GM12878 (cell line): ENCODE results near the gene TMEM87A. TPM values are rescaled to one million over a fixed set of nuclear protein-coding genes. Genes with fewer than 3 reads are reported as not detected.

ENCODE experiments used
- ATAC-seq: fragments of 200-7000 bp; cut with Tn5 transposase; 3 replicates; pipeline ENCODE4 v1.9.1; 2020; ENCODE audit warnings: mild to moderate bottlenecking, moderate library complexity
- BruUV-seq: library from RNA; stranded (reverse); fragments of 400-500 nt; replicated peaks from 2 replicates; lab custom pipeline; 2021; lab: Mats Ljungman, UMichigan
- CTCF ChIA-PET: fragments of 300-600 bp; sonication (Branson Sonifier 250); formaldehyde crosslinking; extraction: SDS; loops from one replicate; lab custom pipeline; 2021; ENCODE audit warnings: inconsistent platforms; lab: Yijun Ruan, JAX
- POLR2A ChIA-PET: fragments of 350-600 bp; formaldehyde crosslinking; extraction: SDS; loops from one replicate; lab custom pipeline; 2021; ENCODE audit warnings: inconsistent platforms; lab: Charles Lee
- RAD21 ChIA-PET: fragments of 300-600 bp; sonication (Branson Sonifier 250); formaldehyde crosslinking; loops from one replicate; lab custom pipeline; 2023; ENCODE audit warnings: antibody characterized with exemption; ENCODE audit not compliant: unreplicated experiment; lab: Charles Lee
- SMC1A ChIA-PET: fragments of 300-600 bp; sonication (Branson Sonifier 250); formaldehyde crosslinking; loops from one replicate; lab custom pipeline; 2023; ENCODE audit not compliant: unreplicated experiment, uncharacterized antibody; lab: Charles Lee
- DNase-seq: peaks from one replicate; pipeline ENCODE4 v3.0.0-alpha.2; 2011; ENCODE audit warnings: low read depth, low spot score
- FAIRE-seq: peaks from 3 replicates; lab custom pipeline; 2011; peaks lifted over from hg19 to GRCh38; lab: Jason Lieb, UNC
- H2AFZ ChIP-seq: 2 replicates; pipeline ENCODE4 v1.6.0; 2011; ENCODE audit warnings: low read depth, low read length, control low read depth; ENCODE audit not compliant: control insufficient read depth
- H3K27ac ChIP-seq: 2 replicates; pipeline ENCODE4 v1.5.1; 2011; ENCODE audit warnings: control low read depth; ENCODE audit not compliant: control insufficient read depth, insufficient read depth
- H3K27me3 ChIP-seq, 2 experiments: replicated peaks in 1 of 2; 2 replicates each; pipeline versions ENCODE4 v1.6.0 to v1.6.1; 2011; ENCODE audit warnings: low read length in 1 of 2; ENCODE audit not compliant: control insufficient read depth in 2 of 2, insufficient read depth in 2 of 2
- H3K36me3 ChIP-seq, 2 experiments: 2 replicates each; pipeline ENCODE4 v1.5.1; 2011; ENCODE audit warnings: low read length in 1 of 2; ENCODE audit not compliant: control insufficient read depth in 2 of 2, insufficient read depth in 2 of 2
- H3K4me1 ChIP-seq: 2 replicates; pipeline ENCODE4 v1.6.1; 2011; ENCODE audit warnings: mild to moderate bottlenecking, low read length, moderate library complexity, mixed read lengths; ENCODE audit not compliant: control insufficient read depth, insufficient read depth
- H3K4me2 ChIP-seq: 2 replicates; pipeline ENCODE4 v1.6.0; 2011; ENCODE audit warnings: control low read depth; ENCODE audit not compliant: control insufficient read depth, insufficient read depth
- H3K4me3 ChIP-seq: fragments of 200-600 bp; sonication (generic); 2 replicates; pipeline ENCODE4 v1.5.1; 2016
- H3K79me2 ChIP-seq: 2 replicates; pipeline ENCODE4 v1.6.0; 2011; ENCODE audit warnings: low read length; ENCODE audit not compliant: control insufficient read depth, insufficient read depth
- H3K9ac ChIP-seq: 2 replicates; pipeline ENCODE4 v1.8.0; 2011; ENCODE audit warnings: low read length, control low read depth, mixed read lengths; ENCODE audit not compliant: control insufficient read depth, insufficient read depth
- H3K9me3 ChIP-seq: replicated peaks from 3 replicates; pipeline ENCODE4 v1.5.1; 2011; ENCODE audit warnings: mild to moderate bottlenecking, low read length; ENCODE audit not compliant: control insufficient read depth, insufficient read depth
- H4K20me1 ChIP-seq: 2 replicates; pipeline ENCODE4 v1.6.0; 2011; ENCODE audit not compliant: control insufficient read depth, insufficient read depth
- GATAD2B ChIP-seq: fragments of 450-650 bp; conservative IDR thresholded peaks from 2 replicates; pipeline ENCODE4 v1.6.1; 2017; ENCODE audit warnings: low read depth, mild to moderate bottlenecking, moderate library complexity
- KDM1A ChIP-seq: fragments of 200-600 bp; sonication (generic); IDR thresholded peaks from 2 replicates; pipeline ENCODE4 v1.6.1; 2016; ENCODE audit warnings: borderline replicate concordance
- LARP7 ChIP-seq: fragments of 450-650 bp; IDR thresholded peaks from 2 replicates; pipeline ENCODE4 v1.6.1; 2017; ENCODE audit warnings: mild to moderate bottlenecking
- NFIC ChIP-seq: IDR thresholded peaks from 2 replicates; pipeline ENCODE4 v1.6.1; 2012; ENCODE audit warnings: low read depth, mild to moderate bottlenecking, inconsistent platforms, low read length, moderate library complexity
- NFYB ChIP-seq: IDR thresholded peaks from 2 replicates; pipeline ENCODE4 v1.6.1; 2011; ENCODE audit warnings: low read depth, mild to moderate bottlenecking, low read length, improper control_type of control experiment, moderate library complexity; ENCODE audit not compliant: insufficient read depth
- POU2F2 ChIP-seq: IDR thresholded peaks from 3 replicates; pipeline ENCODE4 v1.6.1; 2011; ENCODE audit warnings: low read depth, mild to moderate bottlenecking, low read length, borderline replicate concordance
- WGBS: methylation state at CpG from one replicate; pipeline ENCODE4 v1.1.6; 2016; ENCODE audit warnings: low lambda C conversion rate; ENCODE audit not compliant: insufficient replicate concordance, insufficient coverage; ENCODE audit errors: missing lambda C conversion rate; 5-methylcytosine and 5-hydroxymethylcytosine counted together
- in situ Hi-C: fragments of 300-500 bp; cut with MboI; formaldehyde crosslinking; loops from 9 replicates; pipeline ENCODE4 v1.14.3; 2018; ENCODE audit warnings: mixed read lengths
- intact Hi-C: fragments of 100-400 bp; cut with micrococcal nuclease; formaldehyde crosslinking; loops from one replicate; pipeline ENCODE4 v1.14.2; 2022; ENCODE audit not compliant: unreplicated experiment
- polyA plus RNA-seq, 11 experiments: library from polyadenylated mRNA; depleted of rRNA in 4 of 11; unstranded in 6 of 11; stranded (reverse) in 5 of 11; fragments of >200 nt; fragmentation: Nextera tagmentation in 4 of 11; fragmentation: Illumina TruSeq in 1 of 11; extraction: Ambion mirVana in 4 of 11; extraction: Trizol in 1 of 11; gene quantifications; 1 replicate in 1 of 11; 2 replicates in 10 of 11; pipeline versions ENCODE4 v1.2.1 to v1.2.3, GENCODE V29; 2011 to 2016; ENCODE audit warnings: inconsistent platforms in 2 of 11, missing spikeins in 2 of 11, low read depth in 1 of 11
- total RNA-seq, 4 experiments: library from RNA; depleted of rRNA in 3 of 4; stranded (reverse); fragments of >200 nt in 3 of 4; fragmentation: Illumina TruSeq in 1 of 4; extraction: Trizol in 1 of 4; gene quantifications; 2 replicates each; pipeline versions ENCODE4 v1.2.1 to v1.2.3, GENCODE V29; 2013 to 2021
- TF ChIP-seq, protein P1 (sequence below): fragments of 450-650 bp; IDR thresholded peaks from 2 replicates; pipeline ENCODE4 v1.6.1; 2017; ENCODE audit warnings: mild to moderate bottlenecking
- TF ChIP-seq, protein P2 (sequence below): fragments of 450-650 bp; IDR thresholded peaks from 2 replicates; pipeline ENCODE4 v1.6.1; 2016; ENCODE audit warnings: mild to moderate bottlenecking
- TF ChIP-seq, protein P3 (sequence below): fragments of 450-650 bp; IDR thresholded peaks from 2 replicates; pipeline ENCODE4 v1.6.1; 2014; ENCODE audit warnings: mild to moderate bottlenecking
- TF ChIP-seq, protein P4 (sequence below): IDR thresholded peaks from 2 replicates; pipeline ENCODE4 v1.6.1; 2012; ENCODE audit warnings: low read length, inconsistent platforms

The TMEM87A gene
- total and polyA plus RNA-seq, 10 of the 15 experiments (the other 5 are each of a cell fraction or from before 2014, with no cell fraction given) = 18.2 to 53.2 (median 33.4) TPM

DNA sequence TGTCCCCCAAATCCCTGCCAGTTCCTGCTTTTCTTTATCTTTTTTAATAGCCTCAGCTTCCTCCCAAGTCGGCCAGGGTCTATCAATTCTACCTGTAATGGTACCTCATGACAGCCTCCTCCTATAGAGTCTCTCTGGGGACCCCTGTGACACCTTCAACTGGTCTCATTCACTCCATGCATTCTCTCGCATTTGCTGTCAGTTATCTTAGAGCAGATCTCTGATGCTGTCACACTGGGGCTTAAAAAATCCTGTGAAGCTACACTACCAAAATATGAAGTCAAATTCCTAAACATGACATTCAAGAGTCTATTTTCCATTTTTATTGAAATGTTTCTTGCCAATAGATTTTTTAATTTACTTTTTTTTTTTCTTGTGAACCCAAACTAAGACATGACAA, 70.6 kb downstream of the TMEM87A start:
- no peaks in the 10 kb centered on the region for H3K9me3 ChIP-seq
- 50% methylated on average over 2 of the region's 2 CpGs for WGBS
- no peaks in the 10 kb centered on the region for H4K20me1 ChIP-seq
- no peak overlapping the region for H3K4me2 ChIP-seq
- intact Hi-C loops = no loop called here
- no peak overlapping the region for H3K27ac ChIP-seq
- TF ChIP-seq GATAD2B = no peak
- TF ChIP-seq KDM1A = no peak
- TF ChIP-seq, protein P1, sequence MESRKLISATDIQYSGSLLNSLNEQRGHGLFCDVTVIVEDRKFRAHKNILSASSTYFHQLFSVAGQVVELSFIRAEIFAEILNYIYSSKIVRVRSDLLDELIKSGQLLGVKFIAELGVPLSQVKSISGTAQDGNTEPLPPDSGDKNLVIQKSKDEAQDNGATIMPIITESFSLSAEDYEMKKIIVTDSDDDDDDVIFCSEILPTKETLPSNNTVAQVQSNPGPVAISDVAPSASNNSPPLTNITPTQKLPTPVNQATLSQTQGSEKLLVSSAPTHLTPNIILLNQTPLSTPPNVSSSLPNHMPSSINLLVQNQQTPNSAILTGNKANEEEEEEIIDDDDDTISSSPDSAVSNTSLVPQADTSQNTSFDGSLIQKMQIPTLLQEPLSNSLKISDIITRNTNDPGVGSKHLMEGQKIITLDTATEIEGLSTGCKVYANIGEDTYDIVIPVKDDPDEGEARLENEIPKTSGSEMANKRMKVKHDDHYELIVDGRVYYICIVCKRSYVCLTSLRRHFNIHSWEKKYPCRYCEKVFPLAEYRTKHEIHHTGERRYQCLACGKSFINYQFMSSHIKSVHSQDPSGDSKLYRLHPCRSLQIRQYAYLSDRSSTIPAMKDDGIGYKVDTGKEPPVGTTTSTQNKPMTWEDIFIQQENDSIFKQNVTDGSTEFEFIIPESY = no peak
- TF ChIP-seq, protein P2, sequence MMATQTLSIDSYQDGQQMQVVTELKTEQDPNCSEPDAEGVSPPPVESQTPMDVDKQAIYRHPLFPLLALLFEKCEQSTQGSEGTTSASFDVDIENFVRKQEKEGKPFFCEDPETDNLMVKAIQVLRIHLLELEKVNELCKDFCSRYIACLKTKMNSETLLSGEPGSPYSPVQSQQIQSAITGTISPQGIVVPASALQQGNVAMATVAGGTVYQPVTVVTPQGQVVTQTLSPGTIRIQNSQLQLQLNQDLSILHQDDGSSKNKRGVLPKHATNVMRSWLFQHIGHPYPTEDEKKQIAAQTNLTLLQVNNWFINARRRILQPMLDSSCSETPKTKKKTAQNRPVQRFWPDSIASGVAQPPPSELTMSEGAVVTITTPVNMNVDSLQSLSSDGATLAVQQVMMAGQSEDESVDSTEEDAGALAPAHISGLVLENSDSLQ = no peak
- TF ChIP-seq, protein P3, sequence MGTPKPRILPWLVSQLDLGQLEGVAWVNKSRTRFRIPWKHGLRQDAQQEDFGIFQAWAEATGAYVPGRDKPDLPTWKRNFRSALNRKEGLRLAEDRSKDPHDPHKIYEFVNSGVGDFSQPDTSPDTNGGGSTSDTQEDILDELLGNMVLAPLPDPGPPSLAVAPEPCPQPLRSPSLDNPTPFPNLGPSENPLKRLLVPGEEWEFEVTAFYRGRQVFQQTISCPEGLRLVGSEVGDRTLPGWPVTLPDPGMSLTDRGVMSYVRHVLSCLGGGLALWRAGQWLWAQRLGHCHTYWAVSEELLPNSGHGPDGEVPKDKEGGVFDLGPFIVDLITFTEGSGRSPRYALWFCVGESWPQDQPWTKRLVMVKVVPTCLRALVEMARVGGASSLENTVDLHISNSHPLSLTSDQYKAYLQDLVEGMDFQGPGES = no peak
- TF ChIP-seq, protein P4, sequence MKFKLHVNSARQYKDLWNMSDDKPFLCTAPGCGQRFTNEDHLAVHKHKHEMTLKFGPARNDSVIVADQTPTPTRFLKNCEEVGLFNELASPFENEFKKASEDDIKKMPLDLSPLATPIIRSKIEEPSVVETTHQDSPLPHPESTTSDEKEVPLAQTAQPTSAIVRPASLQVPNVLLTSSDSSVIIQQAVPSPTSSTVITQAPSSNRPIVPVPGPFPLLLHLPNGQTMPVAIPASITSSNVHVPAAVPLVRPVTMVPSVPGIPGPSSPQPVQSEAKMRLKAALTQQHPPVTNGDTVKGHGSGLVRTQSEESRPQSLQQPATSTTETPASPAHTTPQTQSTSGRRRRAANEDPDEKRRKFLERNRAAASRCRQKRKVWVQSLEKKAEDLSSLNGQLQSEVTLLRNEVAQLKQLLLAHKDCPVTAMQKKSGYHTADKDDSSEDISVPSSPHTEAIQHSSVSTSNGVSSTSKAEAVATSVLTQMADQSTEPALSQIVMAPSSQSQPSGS = no peak
- no peak for TF ChIP-seq NFYB
- no peak for TF ChIP-seq LARP7
- TF ChIP-seq POU2F2 = no peak
- TF ChIP-seq NFIC = no peak
- DNase-seq = no peak
- ChIA-PET POLR2A (no interaction called here), SMC1A (no interaction called here), CTCF (no interaction called here), RAD21 (no interaction called here)
- no TSS peak for BruUV-seq
- H3K79me2 ChIP-seq = peaks cover 26% of the 10 kb centered on the region
- no peaks in the 10 kb centered on the region for H3K4me1 ChIP-seq
- no peak for FAIRE-seq
- H3K9ac ChIP-seq = no peak overlapping the region
- ATAC-seq = no peak
- H3K36me3 ChIP-seq = no peaks in the 10 kb centered on the region
- H3K27me3 ChIP-seq = no peaks in the 10 kb centered on the region
- no peak overlapping the region for H2AFZ ChIP-seq
- H3K4me3 ChIP-seq = no peak overlapping the region
- in situ Hi-C loops = no loop called here
